Ramos (cell line): ENCODE measurements around the gene CEMIP.

Experiments used
- in situ Hi-C: fragments of 300-500 bp; cut with MboI; formaldehyde crosslinking; loops from one replicate; pipeline ENCODE4 v1.14.3; 2022; ENCODE audit warnings: low sequenced_read_pairs; ENCODE audit not compliant: unreplicated experiment

The CEMIP gene

DNA sequence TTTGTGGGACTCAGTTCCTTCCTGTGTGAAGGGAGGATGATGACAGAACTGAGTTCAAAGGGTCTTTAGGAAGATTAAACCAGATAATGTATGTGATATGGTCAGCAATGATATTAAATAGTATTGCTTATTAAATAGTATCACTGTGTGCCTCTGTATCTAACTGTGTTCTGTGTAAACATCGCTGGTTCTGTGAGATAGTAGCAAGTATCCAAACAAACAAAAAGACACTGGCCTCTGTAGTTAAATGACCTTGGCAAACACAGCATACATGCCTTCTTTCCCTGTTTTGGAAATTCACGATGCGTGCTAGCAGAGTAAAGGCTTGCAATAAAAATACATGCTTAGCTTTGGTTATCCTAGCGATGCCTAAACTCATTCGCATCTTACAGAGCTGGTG lies 134.4 kb downstream of the CEMIP start:
- in situ Hi-C loops: no loop called here

DNA sequence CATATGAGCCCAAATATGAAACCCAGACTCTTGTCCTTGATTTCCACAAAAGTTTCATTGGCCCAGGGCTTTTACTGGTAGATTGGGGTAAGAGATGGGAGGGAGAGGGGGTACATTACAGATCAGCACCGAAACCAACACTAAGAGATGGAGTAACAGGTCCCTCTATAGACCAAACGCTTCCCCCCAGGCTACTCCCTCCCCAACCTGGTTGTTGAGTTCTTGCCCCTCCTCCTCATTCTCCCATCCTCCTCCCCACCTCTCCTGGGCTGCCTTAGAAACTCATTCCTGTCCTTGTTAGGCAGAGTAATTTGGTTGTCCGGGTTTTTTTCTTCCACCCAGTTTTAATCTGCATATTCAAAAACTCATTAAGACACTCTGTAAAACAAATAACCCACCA lies 136.3 kb downstream of the CEMIP start:
- in situ Hi-C loops: no loop called here

DNA sequence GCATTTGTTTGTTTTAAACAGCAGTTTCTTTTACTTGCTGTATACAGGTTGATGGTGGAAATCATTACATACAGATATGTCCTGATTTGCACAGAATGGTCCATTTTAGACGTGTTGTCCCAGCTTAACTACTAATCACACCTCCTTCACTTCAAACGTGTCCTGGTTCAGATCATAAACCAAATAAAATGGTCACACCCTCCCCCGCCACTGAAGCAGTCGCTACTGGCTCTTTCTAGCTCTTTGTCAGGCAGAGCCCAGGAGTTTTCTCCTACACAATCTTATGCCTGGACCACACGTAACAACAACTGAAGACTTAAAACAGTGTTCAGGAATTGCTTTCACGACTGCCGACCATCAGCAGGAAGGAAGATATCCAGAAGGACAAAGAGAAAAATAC lies 136.9 kb downstream of the CEMIP start:
- in situ Hi-C loops: no loop called here

DNA sequence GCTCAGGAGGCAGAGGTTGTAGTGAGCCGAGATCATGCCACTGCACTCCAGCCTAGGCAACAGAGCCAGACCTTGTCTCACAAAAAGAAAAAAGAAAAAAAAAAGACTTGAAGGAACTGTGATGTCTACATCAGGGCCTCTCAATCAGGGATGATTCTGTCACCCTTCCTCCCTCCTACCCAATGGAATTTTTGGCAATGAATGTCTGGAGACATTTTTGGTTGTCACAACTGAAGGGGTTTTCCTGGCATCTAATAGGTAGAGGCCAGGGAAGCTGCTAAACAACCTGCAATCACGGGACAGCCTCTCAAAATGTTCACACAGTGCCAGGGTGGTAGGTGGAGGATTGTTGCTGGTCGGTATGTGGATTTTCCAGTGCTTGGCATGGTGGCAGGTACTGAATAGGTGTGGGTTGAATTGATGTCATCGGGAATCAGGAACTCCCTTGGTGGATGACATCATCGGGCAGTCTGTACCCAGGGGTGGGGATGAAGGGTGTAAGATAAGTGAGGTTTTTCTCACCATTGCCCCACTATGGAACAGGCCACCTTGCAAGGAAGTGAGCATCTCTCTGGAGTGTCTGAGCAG lies 139.1 kb downstream of the CEMIP start:
- in situ Hi-C loops: no loop called here

DNA sequence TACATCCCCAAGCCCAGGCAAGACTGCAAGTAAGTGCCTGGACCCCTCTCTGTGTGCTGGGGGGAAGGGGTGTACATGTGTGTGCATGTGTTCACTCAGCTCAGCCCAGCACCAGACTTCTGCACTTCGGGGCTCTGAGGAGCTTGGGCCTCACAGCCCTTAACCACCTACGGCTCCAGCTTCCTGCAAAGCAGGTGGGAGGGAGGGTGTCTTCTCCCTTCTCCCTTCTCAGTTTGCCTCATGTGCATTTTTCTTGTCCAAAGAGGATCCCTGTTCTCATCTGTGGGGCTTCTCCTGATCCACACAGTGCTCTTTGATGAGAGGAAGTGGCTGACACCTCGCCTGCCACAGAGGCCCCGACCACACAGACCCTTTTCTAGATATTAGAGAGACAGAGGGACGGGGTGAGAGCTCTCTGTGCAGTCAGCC lies 141.1 kb downstream of the CEMIP start:
- in situ Hi-C loops: no loop called here

DNA sequence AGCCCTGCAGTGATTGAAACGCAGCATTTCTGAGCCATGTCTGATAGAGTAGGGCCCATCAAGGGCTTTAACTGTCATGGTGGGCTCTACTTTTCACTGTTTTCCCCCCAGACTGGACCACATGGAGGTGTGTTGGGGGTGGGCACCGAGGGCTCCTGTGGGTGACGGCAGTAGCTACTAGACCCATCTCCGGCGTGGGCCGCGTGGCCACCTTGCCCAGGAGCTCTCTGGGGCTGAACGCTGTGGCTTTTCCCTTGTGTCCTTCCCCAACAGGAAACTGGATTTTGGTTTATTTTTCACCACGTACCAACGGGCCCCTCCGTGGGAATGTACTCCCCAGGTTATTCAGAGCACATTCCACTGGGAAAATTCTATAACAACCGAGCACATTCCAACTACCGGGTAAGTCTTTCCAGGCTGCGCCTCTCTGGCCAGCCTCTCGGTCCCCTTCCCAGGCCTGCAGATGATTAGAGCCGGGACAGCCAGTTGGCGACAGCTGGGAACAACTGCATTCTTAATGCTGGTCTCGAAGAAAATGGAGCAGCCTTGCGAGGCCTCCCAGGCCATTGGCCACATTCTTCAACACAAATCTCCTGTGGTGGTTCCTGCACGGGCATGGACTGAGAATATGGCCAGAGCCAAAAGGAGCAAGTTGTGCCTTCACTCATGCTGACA lies 142.7 kb downstream of the CEMIP start:
- in situ Hi-C loops: no loop called here

DNA sequence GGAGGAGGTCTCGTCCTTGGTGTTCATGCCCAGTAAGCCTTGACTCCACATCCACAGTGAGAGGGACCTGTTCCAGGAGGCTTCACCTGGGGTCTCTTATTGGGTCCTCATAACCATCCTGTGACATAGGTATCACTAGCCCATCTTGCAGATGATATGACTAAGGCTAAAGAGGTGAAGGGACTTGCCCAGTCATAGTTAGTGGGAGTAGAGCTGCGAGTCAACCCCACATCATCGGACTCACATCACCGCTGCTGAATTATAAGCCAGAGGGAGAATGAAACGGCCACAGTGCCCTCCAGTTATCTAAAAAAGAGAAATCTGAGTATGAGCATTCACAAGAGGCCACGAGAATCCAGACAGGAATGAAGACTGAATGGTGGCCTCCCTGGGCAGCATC lies 144.5 kb downstream of the CEMIP start:
- in situ Hi-C loops: no loop called here

DNA sequence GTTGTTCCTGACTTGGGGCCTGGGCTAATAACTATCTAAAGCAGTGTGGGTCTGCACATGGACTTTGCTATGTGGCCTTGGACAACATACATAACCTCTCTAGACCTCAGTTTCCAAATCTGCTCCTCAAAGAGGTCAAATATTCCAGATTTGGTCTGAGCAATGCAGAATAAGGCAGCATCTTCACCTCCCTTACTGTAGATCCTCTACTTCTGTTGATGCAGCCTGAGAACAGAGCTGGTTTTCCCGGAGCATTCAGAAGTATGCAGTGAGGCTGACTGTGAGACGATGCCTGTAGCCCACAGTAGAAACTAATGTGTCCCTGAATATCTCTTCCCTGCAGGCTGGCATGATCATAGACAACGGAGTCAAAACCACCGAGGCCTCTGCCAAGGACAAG lies 145.1 kb downstream of the CEMIP start:
- in situ Hi-C loops: no loop called here

DNA sequence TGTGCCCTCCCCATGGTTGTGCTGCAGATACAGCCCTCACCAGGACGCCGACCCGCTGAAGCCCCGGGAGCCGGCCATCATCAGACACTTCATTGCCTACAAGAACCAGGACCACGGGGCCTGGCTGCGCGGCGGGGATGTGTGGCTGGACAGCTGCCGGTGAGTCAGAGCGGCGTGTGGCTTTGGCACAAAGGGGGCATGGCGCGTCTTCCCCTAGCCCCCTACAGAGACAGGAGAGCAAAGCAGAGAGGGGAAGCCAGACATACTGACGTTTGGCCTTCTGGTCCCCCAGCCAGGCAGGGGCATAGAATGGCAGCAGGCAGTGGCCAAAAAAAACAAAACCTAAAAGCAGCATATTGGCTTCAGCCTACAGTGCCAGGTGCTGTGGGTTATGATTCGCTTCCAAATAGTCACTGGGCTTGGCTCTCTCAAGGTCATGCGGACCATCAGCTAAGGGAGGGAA lies 146.5 kb downstream of the CEMIP start:
- in situ Hi-C loops: no loop called here

DNA sequence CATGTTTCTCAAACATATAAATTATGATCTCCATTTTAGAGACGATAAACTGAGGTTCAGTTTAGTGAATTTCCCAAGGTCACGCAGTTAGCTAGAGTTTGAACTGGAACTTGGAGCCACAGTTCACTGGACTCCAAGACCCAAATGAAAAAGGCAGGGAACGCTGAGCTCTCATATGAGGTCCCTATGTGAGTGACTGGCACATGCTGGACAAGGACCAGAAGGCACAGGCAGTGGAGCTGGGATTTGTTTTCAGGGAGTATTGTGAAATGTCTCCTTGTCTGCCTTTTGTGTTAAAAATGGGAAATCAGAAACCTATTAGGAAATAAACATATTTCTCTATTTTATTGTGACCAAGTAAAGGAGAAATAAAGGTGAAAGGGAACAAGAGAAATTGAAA lies 147.0 kb downstream of the CEMIP start:
- in situ Hi-C loops: no loop called here

DNA sequence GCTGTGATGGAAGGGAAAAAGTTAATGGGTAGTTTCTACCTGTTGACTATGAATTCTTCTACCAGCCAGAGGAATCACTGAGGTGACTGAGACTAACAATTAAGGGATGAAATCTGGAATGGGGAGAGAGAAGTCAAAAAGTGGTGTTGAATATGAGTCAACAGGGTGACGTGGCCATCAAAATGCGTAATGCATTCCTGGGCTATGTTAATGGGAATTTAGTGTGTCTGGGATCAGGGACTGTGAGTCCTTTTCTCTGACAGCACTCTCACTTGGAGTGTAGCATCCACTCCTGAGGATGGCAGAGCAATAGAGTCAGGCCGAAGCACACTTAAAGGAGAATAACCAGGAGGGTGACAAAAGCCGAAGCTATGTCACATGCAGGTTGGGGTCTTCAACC lies 150.1 kb downstream of the CEMIP start:
- in situ Hi-C loops: no loop called here

DNA sequence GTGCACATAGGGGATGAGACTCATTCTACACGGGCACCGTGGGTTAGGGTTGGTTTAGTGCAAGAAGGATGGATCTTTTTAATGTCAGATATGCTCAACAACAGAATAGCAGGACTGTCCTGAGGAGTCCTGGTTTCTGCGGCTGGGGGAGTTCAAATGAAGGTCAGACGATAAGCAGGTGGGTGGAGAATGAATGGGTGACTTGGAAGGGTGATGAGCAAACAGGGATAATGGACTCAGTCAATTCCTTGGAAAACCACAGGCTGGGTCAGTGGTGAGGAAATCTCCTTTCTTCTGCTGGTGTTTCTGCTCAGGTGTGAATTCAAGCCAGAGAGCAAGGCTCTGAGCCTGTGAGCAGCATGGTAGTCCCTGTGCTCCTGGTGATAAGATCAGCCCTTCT lies 150.5 kb downstream of the CEMIP start:
- in situ Hi-C loops: no loop called here

DNA sequence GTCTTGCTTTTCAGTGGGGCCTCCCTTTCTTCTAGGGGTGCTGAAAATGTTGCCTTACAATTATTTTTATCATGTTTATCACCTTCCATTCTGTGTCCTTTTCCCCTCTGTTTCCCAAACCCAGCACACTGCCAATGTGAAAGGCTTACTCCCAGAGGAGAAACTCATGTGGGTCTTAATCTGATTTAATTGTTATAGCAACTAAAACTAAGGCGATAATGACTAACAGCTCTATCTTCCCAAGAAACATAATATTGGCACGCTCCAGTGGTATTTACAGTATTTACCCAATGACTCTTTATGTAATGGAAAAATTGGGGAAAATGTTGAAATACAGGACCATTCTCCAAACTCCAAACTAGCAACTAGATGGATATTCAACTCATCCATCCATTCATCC lies 152.0 kb downstream of the CEMIP start:
- in situ Hi-C loops: no loop called here

DNA sequence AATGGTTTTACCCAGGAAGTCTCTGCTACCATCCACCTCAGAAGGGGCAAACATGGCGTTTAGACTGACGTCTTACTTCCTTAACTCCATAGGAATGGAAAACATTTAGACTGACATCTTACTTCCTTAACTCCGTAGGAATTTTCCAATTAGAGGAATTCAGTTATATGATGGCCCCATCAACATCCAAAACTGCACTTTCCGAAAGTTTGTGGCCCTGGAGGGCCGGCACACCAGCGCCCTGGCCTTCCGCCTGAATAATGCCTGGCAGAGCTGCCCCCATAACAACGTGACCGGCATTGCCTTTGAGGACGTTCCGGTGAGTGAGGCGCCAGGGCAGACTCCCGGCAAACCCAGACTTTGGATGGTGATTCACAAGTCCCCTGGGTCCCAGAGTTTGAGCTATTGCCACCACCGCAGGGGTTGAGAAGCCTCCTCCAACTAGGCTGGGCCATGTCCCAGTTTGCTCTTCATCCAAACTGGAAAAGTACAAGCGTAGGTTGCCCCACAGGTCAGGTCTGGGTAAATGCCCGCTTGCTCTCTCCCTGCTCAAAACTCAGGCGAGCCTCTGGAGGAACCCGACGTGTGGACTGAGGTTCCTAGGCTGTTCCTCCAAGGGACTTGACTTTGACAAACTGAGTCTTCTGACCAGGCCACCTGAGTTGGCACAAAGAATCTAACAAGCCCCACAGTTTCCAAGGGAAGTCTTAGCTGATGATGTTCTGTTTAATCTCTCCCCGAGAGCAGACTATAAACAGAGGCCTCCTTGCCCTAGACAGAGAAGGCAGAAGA lies 152.7 kb downstream of the CEMIP start:
- in situ Hi-C loops: no loop called here

DNA sequence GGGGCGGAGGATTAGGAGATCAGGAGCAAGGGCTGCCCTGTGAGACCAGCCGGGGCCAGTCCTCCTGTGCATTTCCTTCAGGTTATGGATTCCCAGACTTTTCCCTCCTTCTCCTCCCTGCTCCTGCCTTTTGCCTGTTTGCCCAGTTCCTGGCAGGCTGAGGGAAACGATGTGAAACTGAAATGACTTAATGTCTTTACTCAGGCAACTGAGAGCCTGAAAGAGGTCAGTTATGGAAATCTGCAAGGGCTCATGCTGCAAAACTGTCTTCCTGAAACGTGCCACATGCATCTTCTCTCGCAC lies 153.3 kb downstream of the CEMIP start:
- in situ Hi-C loops: no loop called here

DNA sequence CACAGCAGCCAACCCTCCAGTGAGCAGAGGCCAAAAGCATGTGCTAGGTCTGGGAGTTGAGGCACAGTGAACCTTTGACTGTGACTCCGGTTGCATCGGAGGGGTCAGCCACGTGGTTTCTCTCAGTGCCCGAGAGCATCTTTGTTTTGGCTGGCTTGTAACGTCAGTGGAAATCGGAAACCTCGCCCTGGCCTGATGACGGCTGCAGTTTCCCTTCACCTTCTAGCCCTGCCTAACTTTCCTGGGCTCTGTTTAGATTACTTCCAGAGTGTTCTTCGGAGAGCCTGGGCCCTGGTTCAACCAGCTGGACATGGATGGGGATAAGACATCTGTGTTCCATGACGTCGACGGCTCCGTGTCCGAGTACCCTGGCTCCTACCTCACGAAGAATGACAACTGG lies 153.8 kb downstream of the CEMIP start:
- in situ Hi-C loops: no loop called here

DNA sequence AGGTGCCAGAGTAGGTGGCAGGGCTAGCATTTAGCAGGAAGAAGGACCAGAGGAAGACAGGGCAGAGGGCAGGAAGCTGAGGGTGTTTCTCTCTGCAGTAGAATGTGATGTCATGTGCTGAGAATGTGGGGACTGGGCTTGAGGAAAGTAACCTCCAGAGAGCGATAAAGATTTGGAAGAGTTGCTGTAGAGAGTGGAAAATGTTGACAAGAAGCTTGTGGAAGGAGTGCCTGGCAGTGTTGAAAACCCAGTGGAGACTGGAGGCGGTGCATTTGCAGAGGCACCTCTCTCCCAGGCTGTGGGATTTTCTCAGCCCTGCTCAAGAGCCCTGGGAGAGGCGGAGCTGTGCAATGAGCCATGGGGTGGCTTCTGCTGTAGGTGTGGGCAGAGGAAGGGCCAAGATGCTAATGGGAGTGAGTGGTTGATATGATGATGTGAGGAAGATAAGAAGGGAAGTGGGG lies 155.6 kb downstream of the CEMIP start:
- in situ Hi-C loops: no loop called here

DNA sequence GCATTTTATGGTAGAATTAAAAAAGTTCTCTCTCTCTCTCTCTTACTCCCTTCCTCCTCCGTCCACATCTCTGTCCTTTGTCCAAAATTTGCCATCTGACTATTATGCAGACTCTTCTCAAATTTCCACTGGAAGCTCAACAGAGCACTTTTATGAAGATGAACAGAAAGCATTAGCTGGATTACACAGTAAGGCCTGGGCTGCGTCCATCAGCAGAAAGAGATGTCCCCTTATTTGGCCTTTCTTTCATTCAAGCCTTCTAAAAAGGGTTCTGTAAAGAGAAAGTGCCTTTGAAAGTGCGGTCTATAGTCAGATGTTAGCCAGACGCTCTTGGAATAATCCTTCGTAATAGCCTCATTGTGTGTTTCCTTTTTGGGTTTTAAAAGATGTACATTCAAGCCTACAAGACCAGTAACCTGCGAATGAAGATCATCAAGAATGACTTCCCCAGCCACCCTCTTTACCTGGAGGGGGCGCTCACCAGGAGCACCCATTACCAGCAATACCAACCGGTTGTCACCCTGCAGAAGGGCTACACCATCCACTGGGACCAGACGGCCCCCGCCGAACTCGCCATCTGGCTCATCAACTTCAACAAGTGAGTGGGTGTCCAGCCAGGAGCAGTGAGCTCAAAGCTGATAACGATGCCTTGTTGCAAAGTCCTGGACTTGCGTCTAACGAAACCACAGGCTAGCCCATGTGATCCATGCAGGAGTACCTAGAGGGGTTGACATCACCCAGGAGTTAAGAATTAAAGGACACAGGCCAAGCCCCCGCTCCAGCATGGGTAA lies 157.3 kb downstream of the CEMIP start:
- in situ Hi-C loops: no loop called here

DNA sequence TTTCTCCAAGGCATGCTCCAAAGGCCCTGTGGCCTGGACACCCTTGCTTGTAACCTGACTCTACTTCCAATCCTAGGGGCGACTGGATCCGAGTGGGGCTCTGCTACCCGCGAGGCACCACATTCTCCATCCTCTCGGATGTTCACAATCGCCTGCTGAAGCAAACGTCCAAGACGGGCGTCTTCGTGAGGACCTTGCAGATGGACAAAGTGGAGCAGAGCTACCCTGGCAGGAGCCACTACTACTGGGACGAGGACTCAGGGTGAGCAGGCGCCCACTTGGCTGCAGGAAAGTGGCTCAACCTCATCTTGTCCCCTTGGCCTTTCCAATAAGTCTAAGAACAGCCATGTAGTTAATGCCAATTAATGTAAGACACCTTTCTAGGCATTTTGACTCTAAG lies 158.5 kb downstream of the CEMIP start:
- in situ Hi-C loops: no loop called here

DNA sequence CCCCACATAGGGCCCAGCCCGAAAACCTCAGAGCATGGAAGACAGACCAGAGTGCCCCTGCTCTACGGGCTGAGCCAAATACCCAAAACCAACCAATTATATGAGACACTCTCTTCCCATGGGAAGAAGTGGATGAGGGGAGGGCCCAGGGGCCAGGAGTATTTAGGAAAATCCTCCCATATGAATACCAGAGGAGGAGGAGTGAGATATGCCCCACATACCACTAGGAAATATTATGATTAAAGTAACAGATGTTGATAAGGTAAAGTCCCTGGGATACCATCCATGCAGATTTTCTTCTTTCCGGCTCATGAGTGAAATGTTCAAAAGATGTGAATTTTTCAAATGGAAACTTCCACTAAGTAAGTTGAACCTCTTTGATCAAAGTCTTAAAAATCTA lies 160.0 kb downstream of the CEMIP start:
- in situ Hi-C loops: no loop called here

DNA sequence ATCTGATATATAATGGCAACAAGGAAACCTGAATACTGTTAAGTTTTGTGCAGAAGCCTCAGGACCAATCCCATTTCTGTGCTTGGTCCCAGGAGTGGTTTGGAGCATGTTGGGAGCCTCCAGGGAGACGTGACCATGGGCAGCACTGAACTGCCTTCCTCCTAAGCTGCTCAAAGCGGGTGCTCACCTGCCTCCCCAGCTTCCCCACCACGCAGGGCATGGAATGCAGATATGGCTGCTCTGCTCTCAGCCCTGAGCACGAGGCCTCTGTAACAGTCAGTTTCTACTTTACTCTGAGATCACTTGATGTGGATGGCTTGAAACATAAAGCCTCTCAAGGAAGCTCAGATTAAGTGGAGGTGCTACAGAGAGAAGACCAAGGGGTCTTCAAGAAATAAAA lies 161.2 kb downstream of the CEMIP start:
- in situ Hi-C loops: no loop called here
